Lower leg skin (tissue), 3 donors: ENCODE results near the gene SSH2.

Source experiments
- POLR2A ChIP-seq, 2 donors: fragments of 450-650 bp; IDR thresholded peaks; one replicate each; pipeline ENCODE4 v1.6.1; 2016 to 2017; ENCODE audit warnings: antibody characterized with exemption in 2 of 2, mild to moderate bottlenecking in 1 of 2, moderate library complexity in 1 of 2
- TF ChIP-seq, protein P1 (sequence below), 3 donors: fragments of 450-650 bp; IDR thresholded peaks; one replicate each; pipeline ENCODE4 v1.5.1; 2016; ENCODE audit warnings: antibody characterized with exemption in 3 of 3, mild to moderate bottlenecking in 3 of 3, moderate library complexity in 2 of 3

DNA sequence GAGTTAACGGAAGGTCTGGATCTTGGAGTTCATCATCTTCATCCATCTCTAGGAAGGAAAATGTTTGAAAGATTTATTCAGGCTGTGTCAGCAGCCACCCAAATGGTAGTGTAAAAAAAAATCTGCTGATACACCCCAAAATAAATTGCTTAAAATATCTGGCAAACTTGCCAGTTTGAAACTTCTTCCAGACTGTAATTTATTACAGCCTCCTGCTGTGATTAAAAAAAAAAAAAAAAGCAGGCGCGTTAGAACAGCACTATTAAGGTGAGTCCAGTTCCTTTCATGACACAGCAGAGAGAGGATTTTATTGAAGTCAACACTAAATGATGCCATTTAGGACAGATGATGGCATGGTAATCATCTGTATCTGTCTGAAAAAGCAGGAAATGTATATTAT lies 166.8 kb downstream of the SSH2 start:
- TF ChIP-seq POLR2A (IDR thresholded peaks at IDR 0.05): no peak
- TF ChIP-seq, protein P1, sequence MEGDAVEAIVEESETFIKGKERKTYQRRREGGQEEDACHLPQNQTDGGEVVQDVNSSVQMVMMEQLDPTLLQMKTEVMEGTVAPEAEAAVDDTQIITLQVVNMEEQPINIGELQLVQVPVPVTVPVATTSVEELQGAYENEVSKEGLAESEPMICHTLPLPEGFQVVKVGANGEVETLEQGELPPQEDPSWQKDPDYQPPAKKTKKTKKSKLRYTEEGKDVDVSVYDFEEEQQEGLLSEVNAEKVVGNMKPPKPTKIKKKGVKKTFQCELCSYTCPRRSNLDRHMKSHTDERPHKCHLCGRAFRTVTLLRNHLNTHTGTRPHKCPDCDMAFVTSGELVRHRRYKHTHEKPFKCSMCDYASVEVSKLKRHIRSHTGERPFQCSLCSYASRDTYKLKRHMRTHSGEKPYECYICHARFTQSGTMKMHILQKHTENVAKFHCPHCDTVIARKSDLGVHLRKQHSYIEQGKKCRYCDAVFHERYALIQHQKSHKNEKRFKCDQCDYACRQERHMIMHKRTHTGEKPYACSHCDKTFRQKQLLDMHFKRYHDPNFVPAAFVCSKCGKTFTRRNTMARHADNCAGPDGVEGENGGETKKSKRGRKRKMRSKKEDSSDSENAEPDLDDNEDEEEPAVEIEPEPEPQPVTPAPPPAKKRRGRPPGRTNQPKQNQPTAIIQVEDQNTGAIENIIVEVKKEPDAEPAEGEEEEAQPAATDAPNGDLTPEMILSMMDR (IDR thresholded peaks at IDR 0.05): no peak
